Measurements from ENCODE around the gene FOLR1.

Gene FOLR1

GRCh38 chr11:72217841-72218240 lies 25.9 kb downstream of the FOLR1 start:
- no peak overlapping the region for H3K4me3 ChIP-seq (ENCODE audit: low read depth, low read length)
- no peak for TF ChIP-seq MAX (IDR thresholded peaks at IDR 0.05; ENCODE audit: low read depth, low read length)
- TF ChIP-seq, protein P1, sequence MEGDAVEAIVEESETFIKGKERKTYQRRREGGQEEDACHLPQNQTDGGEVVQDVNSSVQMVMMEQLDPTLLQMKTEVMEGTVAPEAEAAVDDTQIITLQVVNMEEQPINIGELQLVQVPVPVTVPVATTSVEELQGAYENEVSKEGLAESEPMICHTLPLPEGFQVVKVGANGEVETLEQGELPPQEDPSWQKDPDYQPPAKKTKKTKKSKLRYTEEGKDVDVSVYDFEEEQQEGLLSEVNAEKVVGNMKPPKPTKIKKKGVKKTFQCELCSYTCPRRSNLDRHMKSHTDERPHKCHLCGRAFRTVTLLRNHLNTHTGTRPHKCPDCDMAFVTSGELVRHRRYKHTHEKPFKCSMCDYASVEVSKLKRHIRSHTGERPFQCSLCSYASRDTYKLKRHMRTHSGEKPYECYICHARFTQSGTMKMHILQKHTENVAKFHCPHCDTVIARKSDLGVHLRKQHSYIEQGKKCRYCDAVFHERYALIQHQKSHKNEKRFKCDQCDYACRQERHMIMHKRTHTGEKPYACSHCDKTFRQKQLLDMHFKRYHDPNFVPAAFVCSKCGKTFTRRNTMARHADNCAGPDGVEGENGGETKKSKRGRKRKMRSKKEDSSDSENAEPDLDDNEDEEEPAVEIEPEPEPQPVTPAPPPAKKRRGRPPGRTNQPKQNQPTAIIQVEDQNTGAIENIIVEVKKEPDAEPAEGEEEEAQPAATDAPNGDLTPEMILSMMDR (IDR thresholded peaks at IDR 0.05; ENCODE audit: low read depth, low read length) = no peak
- no peak for TF ChIP-seq MYC (IDR thresholded peaks at IDR 0.05; ENCODE audit: low read depth, low read length)
- TF ChIP-seq POLR2A (IDR thresholded peaks at IDR 0.05; ENCODE audit: extremely low read depth, insufficient read length) = no peak
- DNase-seq (ENCODE audit: low read depth) = no peak

GRCh38 chr11:72218251-72218745 lies 26.4 kb downstream of the FOLR1 start:
- H3K4me3 ChIP-seq (ENCODE audit: low read depth, low read length) = no peak overlapping the region
- no peak for DNase-seq (ENCODE audit: low read depth)
- TF ChIP-seq POLR2A (IDR thresholded peaks at IDR 0.05; ENCODE audit: extremely low read depth, insufficient read length) (no peak), MAX (IDR thresholded peaks at IDR 0.05; ENCODE audit: low read depth, low read length) (no peak), MYC (IDR thresholded peaks at IDR 0.05; ENCODE audit: low read depth, low read length) (no peak)
- TF ChIP-seq, protein P1 (IDR thresholded peaks at IDR 0.05; ENCODE audit: low read depth, low read length) = no peak

GRCh38 chr11:72220696-72221363 lies 28.9 kb downstream of the FOLR1 start:
- no peak for TF ChIP-seq MAX (IDR thresholded peaks at IDR 0.05; ENCODE audit: low read depth, low read length)
- H3K4me3 ChIP-seq (ENCODE audit: low read depth, low read length) = no peak overlapping the region
- DNase-seq (ENCODE audit: low read depth) = no peak

DNA sequence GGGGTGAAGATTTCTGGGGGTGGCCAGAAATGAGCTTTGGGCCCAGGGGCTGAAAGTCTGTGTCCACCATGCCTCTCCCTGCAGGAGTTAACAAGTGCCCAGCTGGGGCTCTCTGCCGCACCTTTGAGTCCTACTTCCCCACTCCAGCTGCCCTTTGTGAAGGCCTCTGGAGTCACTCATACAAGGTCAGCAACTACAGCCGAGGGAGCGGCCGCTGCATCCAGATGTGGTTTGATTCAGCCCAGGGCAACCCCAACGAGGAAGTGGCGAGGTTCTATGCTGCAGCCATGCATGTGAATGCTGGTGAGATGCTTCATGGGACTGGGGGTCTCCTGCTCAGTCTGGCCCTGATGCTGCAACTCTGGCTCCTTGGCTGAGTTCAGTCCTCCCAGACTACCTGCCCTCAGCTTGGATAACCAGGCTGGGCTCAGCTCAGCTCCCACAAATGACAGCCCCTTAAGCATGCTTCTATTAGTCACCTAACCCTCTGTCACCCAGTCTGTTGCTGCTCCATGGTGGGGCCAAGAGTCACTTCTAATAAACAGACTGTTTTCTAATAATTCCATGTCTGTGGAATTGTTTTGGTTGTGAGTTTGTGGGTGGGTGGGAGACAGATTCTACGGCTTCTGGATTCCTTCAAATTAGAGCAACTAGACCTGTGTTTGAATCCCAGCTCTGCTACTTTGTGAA lies 29.6 kb downstream of the FOLR1 start:
- peak; percentile 75 for DNase-seq (ENCODE audit: low read depth)
- no peak overlapping the region for H3K4me3 ChIP-seq (ENCODE audit: low read depth, low read length)
- no peak for TF ChIP-seq POLR2A (IDR thresholded peaks at IDR 0.05; ENCODE audit: extremely low read depth, insufficient read length)
- TF ChIP-seq, protein P1 (IDR thresholded peaks at IDR 0.05; ENCODE audit: low read depth, low read length) = no peak
- no peak for TF ChIP-seq MAX (IDR thresholded peaks at IDR 0.05; ENCODE audit: low read depth, low read length)
- TF ChIP-seq MYC (IDR thresholded peaks at IDR 0.05; ENCODE audit: low read depth, low read length) = no peak

DNA sequence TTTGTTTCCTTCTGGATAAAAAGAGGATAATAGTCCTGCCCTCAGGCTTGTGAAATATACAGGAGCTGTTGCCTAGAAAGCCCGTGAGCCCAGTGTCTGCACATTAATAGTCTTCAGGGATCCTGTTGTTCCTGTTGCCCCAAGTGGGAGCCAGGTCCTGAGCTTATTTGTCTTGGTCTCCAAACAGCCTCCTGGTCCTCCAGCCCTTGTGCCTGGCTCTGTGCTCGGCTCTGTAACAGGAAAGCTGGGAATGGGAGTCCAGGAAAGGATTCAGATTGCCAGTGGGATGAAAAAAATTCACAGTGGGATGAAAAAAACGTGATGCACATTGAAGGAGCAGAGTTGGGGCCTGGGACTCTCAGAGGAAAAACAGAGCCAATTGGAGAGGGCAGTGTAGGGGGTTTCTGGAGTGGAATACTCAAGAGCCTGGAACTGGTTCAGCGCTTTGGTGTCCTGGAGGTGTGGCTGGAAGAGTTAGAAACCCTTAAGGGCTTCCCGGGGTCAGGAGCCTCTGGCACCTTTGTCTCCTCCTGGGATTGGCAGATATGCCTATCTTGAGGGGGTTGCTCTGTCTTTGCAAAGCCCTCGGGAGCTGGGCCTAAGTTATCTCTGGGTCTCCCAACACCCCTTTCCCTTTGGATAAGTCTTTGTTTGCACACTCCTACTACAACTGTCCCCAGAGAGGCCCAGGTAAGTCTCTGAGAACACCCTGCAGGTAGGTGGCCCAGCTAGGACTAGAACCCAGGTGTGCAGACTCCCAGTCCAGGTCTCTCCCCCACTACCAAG lies 30.4 kb downstream of the FOLR1 start:
- DNase-seq (ENCODE audit: low read depth) = no peak
- TF ChIP-seq, protein P1 (IDR thresholded peaks at IDR 0.05; ENCODE audit: low read depth, low read length) = no peak
- no peak for TF ChIP-seq POLR2A (IDR thresholded peaks at IDR 0.05; ENCODE audit: extremely low read depth, insufficient read length)
- no peak for TF ChIP-seq MYC (IDR thresholded peaks at IDR 0.05; ENCODE audit: low read depth, low read length)
- TF ChIP-seq MAX (IDR thresholded peaks at IDR 0.05; ENCODE audit: low read depth, low read length) = no peak
- peak overlapping the region; percentile 57 for H3K4me3 ChIP-seq (ENCODE audit: low read depth, low read length)

Data from NB4 (cell line).